GDM1 (cell line): ENCODE measurements around the gene CPEB4.

Source experiments
- DNase-seq: peaks from one replicate; lab custom pipeline; 2025; lab: John Stamatoyannopoulos, UW

Gene CPEB4

GRCh38 chr5:173945160-173945559, 57.0 kb downstream of the CPEB4 start:
- no peak for DNase-seq

- DNase-seq = no peak
Measured at GRCh38 chr5:173946323-173946722, 58.2 kb downstream of the CPEB4 start.

GRCh38 chr5:173950829-173951228, 62.7 kb downstream of the CPEB4 start:
- DNase-seq = no peak

GRCh38 chr5:173953528-173954090, 65.5 kb downstream of the CPEB4 start:
- DNase-seq = no peak

GRCh38 chr5:173954671-173955521, 66.7 kb downstream of the CPEB4 start:
- DNase-seq = no peak

GRCh38 chr5:173960986-173961385, 72.8 kb downstream of the CPEB4 start:
- DNase-seq = no peak

GRCh38 chr5:173961418-173961817, 73.3 kb downstream of the CPEB4 start:
- no peak for DNase-seq

GRCh38 chr5:173962436-173962972, 74.4 kb downstream of the CPEB4 start:
- no peak for DNase-seq

GRCh38 chr5:173963182-173963838, 75.2 kb downstream of the CPEB4 start:
- DNase-seq = no peak

GRCh38 chr5:173963867-173964441, 75.8 kb downstream of the CPEB4 start:
- DNase-seq = no peak

GRCh38 chr5:173964506-173964905, 76.4 kb downstream of the CPEB4 start:
- DNase-seq = no peak

- DNase-seq = no peak
Measured at GRCh38 chr5:173967241-173967640, 79.1 kb downstream of the CPEB4 start.

- no peak for DNase-seq
Measured at GRCh38 chr5:173968154-173968797, 80.1 kb downstream of the CPEB4 start.

GRCh38 chr5:173969167-173970049, 81.3 kb downstream of the CPEB4 start:
- DNase-seq = no peak

GRCh38 chr5:173970878-173971650, 82.9 kb downstream of the CPEB4 start:
- no peak for DNase-seq

GRCh38 chr5:173971681-173972345, 83.7 kb downstream of the CPEB4 start:
- DNase-seq = no peak

GRCh38 chr5:173972607-173972924, 84.4 kb downstream of the CPEB4 start:
- DNase-seq = no peak

GRCh38 chr5:173972925-173973615, 84.9 kb downstream of the CPEB4 start:
- DNase-seq = peak; percentile 33

GRCh38 chr5:173973616-173973969, 85.4 kb downstream of the CPEB4 start:
- DNase-seq = no peak
